ENCODE results near the gene ITIH1.
"Not testable (repeated sequence)": the region's sequence is repeated elsewhere in the genome, so short reads cannot be mapped to it uniquely, and the experiment has no call there.

The ITIH1 gene

DNA sequence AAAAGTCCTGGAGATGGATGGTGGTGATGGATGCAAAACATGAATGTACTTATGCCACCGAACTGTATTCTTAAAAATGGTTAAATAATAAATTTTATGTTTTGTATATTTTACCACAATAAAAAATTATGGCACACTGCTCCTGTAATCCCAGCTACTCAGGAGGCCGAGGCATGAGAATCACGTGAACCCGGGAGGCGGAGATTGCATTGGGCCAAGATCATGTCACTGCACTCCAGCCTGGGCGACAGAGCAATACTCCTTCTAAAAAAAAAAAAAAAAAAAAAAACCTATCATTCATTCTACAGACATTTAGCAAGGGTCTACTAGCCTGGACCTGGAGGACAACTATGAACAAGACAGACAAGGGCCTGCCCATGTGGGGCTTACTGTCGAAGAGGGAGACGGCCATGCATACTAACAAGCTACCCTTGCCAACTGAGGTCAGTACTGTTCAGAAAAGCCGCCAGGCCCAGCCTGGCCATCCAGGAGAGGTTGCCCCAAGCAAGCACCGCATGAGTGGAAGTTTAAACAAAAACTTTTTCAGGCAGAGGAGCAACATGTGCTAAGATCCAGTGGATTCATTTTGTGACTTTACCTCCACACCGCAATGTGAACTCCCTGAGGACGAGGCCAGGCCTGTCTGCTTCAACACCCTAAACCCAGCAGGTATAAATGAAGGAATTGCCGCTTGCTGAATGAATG, 3.9 kb upstream of the ITIH1 start:
- in situ Hi-C loops (cut with MboI; ENCODE audit: low sequenced_read_pairs): no loop called here

DNA sequence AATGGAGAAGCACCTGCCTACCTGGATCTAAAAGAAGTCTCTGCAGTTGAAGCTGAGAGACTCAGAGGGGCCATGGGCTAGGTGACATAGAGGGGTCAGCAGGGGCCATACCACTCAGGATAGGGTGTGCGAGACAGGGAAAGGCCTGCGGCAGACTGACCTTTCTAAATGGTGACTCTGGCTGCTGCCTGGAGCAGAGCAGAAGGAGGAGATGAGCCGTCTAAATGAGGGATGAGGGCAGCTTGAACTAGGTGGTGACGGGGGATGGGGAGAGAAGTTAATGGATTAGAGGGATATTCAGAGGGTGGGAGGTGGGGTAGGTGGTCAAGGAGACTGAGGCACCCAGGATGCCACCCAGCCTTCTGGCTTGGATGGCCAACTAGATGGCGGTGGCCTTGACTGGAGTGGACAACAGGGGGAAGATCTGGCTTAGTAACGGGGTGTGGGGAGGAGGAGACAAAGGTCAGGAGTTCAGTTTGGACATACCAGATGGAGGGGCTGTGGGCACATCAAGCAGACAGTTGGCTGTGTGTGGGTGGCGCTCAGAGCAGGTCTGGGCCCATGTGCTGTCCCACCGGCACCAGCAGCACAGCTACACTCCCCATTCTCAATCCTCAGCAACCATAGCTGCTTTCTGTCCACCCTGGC, 3.2 kb upstream of the ITIH1 start:
- in situ Hi-C loops (cut with MboI; ENCODE audit: low sequenced_read_pairs): no loop called here

DNA sequence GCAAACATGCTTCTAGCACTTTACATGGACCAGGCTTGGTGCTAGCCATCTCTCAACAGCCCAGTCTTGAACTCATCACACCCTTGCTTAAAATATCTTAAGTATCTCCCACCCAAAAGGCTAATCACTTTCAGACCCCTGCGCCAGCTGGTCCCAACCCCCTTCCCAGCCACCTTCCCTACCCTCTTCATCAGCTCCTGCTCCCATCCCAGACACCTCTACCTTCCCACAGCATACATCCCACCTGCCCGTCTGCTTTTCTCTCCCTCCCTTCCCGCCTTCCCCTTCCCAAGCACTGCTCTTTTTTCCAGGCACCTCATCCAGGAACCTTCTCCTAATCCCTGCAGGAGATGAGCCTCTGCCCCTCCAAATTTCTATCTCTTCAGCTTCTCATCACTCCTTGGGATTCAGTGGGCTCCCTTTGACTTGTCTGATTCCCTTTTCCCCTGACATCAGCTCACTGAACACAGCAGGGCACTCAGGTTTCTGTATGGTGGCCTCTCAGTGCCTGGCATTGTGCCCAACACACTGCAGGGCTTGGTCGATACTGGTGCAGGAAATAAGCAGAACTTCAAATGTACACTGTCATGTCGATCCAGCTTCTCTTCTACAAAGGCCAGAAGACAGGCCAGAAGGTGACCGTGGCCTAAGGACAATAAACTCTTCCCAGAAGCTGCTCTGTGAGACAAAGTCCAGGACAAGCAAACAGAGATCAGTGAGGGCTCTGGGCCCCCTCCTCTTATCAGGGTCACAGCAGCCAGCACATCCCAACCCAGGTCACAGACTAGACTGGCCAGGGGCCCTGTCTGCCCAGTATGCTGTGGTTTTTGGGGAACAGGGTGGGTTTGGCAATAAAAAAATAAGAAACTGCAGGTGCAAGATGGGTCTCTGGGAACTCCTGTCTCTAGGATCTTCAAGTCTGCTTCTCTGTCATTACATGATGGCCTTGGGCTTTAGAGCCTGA, 2.2 kb upstream of the ITIH1 start:
- in situ Hi-C loops (cut with MboI; ENCODE audit: low sequenced_read_pairs): no loop called here

DNA sequence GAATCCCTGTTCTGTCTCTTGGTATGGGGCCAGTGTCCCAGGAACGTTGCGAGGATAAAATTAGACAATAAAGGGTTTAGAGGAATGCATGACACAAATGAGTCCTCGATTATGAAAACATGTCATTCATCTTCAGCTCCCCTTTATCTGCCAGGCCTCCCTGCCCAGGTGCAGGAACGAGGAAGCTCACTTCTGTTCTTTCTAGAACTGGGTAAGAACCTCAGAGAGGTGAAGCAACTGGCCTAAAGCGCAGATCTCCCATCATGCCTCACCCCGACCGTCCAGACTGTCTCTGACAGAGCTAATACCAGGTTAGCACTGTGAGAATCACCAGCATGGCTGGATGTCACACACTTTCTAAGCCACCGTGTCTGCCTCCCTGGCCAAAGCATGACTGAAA, 1.5 kb upstream of the ITIH1 start:
- in situ Hi-C loops (cut with MboI; ENCODE audit: low sequenced_read_pairs): no loop called here

DNA sequence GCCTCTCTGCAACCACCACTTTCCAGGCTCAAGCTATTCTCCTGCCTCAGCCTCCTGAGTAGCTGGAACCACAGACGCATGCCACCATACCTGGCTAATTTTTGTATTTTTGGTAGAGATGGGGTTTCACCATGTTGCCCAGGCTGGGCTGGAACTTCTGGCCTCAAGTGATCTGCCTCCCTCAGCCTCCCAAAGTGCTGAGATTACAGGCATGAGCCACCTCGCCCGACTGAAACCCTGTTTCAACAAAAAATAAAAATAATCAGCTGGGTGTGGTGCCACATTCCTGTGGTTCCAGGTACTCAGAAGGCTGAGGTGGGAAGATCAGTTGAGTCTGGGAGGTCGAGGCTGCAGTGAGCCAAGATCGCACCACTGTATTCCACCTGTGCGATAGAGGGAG, 913 bp upstream of the ITIH1 start:
- in situ Hi-C loops (cut with MboI; ENCODE audit: low sequenced_read_pairs): not testable (repeated sequence)

DNA sequence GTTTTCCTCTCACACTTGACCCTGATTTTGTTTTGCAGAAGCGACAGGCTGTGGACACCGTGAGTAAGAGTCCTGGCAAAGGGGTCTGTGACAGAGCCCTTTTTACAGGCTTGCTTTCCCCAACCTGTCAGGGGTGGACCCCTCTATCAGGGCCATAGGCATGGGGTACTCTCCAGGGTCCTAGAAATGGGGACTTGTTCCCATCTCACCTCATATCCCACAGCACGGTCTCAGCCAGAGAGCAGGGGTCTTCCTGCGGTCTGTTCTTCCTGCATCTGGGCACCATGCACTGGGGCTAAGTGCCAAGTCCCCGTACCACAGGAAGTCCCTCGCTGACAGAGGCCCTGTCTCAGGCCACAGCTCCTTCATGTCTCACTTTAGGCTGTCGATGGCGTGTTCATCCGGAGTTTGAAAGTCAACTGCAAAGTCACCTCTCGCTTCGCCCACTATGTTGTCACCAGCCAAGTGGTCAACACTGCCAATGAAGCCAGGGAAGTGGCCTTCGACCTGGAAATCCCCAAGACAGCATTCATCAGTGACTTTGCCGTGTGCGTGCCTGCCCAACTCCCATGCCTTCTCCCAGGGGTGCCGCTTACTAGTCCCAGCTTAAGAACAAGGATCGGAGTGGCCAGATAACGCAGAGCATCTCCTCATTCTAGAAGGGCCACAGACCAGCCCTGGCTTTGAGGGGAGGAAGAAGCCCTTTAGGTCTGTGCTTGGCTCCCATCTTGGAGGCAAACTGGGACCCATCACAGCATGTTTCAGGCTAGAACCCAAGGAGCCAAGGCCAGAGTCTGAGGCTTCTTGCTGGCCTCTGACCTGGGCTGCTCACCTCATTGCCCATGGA, 783 bp downstream of the ITIH1 start:
- in situ Hi-C loops (cut with MboI; ENCODE audit: low sequenced_read_pairs): no loop called here

DNA sequence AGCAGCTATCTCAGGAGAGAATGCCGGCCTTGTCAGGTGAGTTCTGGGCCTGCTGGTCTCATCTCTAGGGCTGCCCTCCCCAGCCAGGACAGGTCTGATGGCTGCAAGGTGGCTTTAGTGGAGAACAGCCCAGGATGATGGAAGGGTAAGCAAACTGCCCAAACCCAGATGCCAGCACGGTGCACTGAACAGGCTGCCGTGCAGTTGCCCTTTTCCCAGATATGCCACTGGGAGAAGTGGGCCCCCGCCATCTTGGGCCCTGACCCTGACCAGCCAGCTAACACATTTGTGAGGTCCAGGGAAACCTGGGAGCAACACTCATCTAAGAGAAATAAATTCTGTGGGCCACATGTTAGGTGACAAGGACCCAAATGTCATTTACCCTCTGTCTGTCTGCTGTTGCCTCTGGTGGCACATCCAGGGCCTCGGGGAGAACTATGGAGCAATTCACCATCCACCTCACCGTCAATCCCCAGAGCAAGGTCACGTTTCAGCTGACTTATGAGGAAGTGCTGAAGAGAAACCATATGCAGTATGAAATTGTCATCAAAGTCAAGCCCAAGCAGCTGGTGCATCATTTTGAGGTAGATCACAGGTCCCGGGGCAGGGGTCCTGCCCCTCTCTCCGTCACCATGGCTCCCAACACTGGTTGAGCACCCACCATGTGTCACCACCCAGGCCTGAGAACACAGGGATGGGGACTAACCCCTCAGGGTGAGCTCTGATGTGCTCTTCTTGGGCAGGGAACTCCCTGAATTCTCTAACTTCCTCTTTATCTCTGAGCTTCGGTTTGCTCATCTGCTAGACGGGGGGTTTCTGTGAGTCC, 1.8 kb downstream of the ITIH1 start:
- in situ Hi-C loops (cut with MboI; ENCODE audit: low sequenced_read_pairs): no loop called here

DNA sequence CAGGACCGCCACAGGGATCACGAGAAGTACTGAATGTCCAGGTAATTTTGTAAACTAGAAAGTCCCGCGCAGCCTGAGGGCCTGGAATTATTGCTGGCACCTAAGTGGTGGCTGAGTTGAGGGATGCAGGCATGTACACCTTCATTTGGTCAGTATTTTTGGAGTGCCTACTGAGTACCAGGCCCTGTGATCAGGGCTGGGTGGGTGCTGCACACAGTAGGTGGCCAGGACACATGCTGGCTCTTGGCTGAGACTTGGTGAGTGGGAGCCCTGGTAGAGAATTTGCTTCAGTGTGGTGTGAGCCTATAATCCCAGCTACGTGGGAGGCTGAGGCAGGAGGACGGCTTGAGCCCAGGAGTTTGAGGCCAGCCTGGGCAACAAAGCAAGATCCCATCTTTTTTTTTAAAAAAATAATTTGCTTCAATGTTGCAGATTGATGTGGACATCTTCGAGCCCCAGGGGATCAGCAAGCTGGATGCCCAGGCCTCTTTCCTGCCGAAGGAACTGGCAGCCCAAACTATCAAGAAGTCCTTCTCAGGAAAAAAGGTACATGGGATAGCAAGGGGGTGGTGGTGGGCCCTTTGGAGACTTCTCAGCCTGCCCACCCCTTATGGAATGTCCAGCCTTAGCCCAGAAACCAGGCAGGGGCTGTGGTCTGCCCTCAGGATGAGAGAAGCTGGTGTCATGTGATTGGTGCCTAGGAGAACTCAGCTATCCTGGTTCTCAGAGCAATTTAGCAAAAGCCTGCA, 2.6 kb downstream of the ITIH1 start:
- in situ Hi-C loops (cut with MboI; ENCODE audit: low sequenced_read_pairs): no loop called here

DNA sequence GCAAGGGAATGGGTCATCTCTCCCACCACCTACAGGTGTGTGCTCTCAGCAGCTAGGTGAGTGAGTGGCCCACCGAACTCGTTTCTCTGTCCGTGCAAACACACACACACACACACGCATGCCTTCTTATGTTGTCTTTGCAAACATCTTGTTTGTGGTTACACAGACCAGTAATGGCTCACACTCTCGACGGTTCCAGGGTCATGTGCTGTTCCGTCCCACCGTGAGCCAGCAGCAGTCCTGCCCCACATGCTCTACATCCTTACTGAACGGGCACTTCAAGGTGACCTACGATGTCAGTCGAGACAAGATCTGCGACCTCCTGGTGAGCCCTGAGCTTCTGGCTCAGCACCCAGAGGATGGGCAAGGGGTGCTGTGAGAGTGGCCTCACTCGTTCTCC, 4.3 kb downstream of the ITIH1 start:
- in situ Hi-C loops (cut with MboI; ENCODE audit: low sequenced_read_pairs): no loop called here

DNA sequence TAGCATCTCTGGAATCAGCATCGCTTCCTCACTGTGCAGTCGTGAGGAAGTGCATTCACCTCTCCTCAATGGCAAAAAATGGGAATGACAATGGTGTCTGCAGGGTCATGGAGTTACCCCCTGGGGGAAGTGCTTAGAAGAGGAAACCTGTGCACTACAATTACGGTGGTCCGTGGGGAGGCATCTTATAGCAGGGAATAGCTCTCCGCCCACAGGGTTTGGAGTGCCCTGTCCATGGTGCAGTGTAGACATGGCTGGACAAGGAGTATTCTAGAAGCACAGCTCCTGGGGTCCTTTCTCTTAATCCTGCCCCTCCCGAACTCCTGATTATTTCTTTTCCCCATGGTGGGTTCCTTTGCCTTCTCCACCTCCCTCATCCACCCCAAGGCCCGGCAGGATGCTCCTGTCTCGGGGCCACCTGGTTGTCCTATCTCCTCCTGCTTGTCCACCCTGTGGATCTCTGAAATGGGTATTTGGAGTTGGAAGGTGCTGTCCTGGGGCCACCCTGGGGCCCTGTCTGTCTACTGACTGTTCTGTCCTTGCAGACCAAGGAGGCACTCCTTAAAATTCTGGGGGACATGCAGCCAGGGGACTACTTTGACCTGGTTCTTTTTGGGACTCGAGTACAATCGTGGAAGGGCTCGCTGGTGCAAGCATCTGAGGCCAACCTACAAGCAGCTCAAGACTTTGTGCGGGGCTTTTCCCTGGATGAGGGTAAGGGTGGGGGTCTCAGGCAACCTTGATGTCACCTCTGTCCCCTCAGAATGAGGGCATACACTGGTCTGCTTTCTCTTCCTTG, 5.2 kb downstream of the ITIH1 start:
- in situ Hi-C loops (cut with MboI; ENCODE audit: low sequenced_read_pairs): no loop called here

DNA sequence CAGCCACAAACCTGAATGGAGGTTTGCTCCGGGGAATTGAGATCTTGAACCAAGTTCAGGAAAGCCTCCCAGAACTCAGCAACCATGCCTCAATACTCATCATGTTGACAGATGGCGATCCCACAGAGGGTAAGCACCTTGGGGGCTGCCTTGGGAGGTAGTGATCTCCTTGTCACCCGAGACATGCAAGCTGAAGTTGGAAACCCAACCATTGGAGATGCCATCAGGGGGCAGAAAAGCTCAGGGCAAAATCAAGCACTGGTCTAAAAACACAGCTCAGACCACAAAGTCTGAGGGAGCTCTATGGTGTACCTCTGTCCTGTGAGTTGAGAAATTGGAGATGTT, 5.8 kb downstream of the ITIH1 start:
- in situ Hi-C loops (cut with MboI; ENCODE audit: low sequenced_read_pairs): no loop called here

DNA sequence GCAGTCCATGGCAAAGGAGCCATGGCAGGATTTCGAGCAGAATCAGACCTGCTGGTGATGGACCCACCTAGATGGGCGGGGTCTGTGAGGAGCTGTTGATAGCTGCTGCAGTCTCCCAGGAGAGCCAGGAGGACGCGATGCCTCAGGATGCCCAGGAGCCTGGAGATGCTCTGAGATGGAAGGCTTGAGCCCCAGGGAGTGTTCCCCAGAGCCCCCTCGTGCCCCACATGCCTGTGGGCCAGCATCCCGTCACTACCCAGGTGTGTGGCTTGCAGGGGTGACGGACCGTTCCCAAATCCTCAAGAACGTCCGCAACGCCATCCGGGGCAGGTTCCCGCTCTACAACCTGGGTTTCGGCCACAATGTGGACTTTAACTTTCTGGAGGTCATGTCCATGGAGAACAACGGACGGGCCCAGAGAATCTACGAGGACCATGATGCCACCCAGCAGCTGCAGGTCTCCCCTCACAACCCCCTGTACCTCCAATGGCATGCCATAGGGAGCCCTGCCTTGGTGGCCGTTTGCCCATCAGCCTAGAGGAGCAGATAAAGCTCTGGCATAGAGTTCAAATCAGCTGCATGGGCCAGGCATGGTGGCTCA, 6.7 kb downstream of the ITIH1 start:
- in situ Hi-C loops (cut with MboI; ENCODE audit: low sequenced_read_pairs): no loop called here

DNA sequence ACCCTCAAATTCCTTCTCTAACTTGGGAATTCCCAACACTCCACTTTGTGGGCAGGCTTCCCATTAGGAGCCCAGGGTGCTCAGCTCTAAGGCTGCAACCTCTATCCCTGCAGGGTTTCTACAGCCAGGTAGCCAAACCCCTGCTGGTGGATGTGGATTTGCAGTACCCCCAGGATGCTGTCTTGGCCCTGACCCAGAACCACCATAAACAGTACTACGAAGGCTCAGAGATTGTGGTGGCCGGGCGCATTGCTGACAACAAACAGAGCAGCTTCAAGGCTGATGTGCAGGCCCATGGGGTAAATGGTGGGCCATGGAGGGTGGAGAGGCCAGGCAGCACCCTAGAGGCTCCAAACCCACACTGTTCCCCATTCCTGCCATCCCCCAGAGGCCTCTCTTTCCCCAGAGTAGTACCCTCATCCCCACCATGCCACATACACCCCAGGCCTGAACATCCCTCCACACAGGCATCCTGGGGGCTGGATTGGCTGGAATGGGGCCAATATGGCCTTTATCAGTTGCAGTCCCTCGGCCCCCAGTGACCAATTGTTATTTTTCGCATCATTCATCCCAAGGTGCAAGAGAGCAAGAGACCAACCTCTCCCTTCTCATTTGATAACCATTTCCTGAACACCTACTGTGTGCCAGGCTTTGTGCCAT, 7.7 kb downstream of the ITIH1 start:
- in situ Hi-C loops (cut with MboI; ENCODE audit: low sequenced_read_pairs): no loop called here

DNA sequence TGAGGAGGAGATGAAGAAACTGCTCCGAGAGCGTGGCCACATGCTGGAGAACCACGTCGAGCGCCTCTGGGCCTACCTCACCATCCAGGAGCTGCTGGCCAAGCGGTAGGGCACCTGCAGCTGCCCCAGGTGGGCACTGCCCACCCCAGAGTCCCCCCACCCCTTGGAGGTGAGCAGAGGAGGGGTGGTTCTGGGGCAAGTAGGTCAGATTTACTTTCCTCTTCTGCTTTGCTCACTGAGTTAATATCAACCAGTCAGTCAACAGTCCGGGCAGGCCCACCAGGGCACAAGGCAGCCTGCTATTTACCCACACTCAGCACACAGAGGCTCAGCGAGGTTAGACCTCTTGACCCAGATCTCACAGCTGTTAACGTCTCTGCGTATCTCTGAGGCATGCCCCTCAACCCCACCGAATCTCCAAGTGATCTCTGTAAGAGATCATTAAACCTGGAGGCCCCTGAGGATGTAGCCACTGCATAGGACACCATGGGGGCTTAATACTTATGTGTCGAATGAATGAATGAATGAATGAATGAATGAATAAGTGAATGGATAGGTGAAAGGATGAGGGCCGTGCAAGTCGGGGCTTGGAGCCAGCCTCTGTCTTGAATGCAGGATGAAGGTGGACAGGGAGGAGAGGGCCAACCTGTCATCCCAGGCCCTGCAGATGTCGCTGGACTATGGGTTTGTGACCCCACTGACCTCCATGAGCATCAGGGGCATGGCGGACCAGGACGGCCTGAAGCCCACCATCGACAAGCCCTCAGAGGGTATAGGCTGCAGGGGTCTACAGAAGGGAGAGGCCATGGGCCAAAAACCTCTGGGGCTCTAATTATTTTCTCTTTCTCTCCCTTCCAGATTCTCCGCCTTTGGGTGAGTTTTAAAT, 9.2 kb downstream of the ITIH1 start:
- in situ Hi-C loops (cut with MboI; ENCODE audit: low sequenced_read_pairs): no loop called here

DNA sequence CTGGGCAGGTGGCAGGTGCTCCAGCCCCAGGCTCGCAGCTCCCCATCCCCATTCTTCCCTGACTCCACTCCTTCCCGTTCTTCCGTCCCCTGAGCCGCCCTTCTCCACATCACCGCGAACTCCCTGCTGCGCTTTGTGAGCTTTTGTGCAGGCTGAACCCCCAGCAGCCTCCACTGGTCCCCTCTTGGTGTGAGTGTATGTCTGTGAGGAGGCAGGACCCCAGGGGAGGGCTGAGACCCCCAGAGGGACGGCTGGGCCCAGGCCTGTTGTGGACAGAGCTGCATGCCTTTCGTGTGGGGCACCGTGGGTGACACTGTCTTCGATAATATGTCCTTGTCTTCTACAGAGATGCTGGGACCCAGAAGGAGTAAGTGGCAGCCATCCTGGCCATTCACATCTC, 9.8 kb downstream of the ITIH1 start:
- in situ Hi-C loops (cut with MboI; ENCODE audit: low sequenced_read_pairs): no loop called here
